GM12875 (cell line): ENCODE results near the gene HMCN1.
A peak's percentile ranks its signal among the peaks of the same experiment; 100 is the strongest.

ENCODE experiments used
- H3K4me3 ChIP-seq: one replicate; pipeline ENCODE4 v1.5.1; 2011; ENCODE audit warnings: low read depth, low read length, control low read depth
- TF ChIP-seq, protein P1 (sequence below): IDR thresholded peaks from 2 replicates; pipeline ENCODE4 v1.5.1; 2011; ENCODE audit warnings: low read depth, mild to moderate bottlenecking, control low read depth, inconsistent platforms, low read length, moderate library complexity, borderline replicate concordance; ENCODE audit not compliant: insufficient read depth

HMCN1 gene

DNA sequence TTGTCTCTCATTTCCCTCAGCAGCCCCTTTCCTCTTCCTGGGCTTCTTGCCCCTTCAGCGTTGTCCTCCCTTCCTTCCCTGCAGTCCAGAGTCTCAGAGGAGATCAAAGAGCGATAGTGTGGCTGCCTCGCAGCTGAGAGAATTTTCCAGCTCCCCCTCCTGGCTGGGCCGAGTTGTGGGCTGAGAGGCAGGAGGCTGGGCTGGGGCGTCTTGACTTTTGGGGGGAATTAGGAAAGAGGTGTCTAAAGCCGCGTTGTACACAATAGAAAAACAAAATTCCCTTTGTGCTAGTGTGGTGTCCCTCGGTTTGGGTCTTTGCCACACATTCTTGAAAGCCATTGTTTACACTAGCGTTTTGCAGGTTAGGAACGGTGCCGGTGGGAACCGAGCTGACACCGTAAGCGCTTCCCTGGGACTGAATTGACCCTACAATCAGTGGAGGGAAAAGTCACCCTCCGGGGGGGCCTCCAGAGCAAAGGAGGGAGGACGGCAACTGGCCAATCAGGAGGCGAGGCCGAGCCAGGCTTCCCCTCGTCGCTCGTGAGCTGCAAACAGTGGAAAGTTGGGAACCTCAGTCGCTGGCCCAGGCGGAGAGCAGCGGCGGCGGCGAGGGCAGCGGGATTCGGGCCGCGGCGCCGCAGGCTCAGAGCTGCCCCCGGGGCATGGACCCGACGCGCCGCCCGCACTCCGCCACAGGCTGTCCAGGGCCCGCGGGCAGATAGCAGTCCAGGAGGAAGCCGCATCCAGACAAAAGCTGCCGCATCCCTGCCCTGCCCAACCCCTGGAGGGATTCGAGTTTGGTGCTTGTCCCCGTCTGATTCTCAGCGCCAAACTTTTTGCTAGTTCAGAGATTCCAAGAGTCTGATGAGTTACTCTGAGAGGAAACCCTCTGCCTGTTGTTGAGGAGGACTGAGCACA lies at the start of gene HMCN1:
Gene HMCN1, plus strand, starts transcription at position 574 of the 918 bp plus-strand sequence. CDS start 389 bp downstream, outside the sequence.
- H3K4me3 ChIP-seq: no peak within 1 kb of the TSS
- TF ChIP-seq, protein P1, sequence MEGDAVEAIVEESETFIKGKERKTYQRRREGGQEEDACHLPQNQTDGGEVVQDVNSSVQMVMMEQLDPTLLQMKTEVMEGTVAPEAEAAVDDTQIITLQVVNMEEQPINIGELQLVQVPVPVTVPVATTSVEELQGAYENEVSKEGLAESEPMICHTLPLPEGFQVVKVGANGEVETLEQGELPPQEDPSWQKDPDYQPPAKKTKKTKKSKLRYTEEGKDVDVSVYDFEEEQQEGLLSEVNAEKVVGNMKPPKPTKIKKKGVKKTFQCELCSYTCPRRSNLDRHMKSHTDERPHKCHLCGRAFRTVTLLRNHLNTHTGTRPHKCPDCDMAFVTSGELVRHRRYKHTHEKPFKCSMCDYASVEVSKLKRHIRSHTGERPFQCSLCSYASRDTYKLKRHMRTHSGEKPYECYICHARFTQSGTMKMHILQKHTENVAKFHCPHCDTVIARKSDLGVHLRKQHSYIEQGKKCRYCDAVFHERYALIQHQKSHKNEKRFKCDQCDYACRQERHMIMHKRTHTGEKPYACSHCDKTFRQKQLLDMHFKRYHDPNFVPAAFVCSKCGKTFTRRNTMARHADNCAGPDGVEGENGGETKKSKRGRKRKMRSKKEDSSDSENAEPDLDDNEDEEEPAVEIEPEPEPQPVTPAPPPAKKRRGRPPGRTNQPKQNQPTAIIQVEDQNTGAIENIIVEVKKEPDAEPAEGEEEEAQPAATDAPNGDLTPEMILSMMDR: peak; percentile 24; the same call in 1 of the 2 replicates

DNA sequence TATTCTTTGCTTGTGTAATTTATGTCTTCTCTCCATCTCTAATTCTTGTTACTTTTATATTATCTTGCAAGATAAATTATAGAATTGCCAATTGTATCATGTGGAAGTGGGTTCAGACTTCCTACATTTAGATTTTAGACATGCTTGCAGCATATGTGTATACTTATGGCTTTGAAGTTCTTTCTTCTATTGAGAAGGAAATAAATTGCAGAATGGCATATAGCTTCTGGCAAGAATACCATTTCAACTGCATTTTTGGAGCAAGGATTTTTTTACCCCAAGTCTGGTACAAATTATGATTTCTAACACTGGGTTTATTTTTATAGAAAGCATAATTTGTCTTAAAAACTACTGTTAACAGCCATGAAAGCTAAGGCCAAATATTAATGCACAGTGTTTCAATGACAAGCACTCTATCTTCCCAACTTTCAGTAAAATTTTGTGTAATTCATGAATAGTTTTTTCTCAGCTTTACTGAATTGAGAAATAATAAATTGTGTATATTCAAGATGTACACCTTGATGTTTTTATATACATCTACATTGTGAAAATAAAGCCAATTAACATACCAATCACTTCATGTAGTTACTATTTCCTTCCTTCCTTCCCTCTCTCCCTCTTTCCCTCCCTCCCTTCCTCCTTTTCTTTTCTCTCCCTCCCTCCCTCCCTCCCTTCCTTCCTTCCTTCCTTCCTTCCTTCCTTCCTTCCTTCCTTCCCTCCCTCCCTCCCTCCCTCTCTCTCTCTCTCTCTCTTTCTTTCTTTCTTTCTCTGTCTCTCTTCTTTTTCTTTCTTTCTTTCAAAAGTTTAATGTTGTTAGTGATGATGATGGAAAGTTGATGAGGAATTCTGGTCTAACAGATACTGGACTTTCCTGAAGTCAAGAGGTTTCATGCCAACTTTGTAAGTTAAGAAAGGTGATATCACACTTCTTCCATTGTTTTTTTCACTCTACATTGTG lies 47.1 kb upstream of the HMCN1 start:
- no peak overlapping the region for H3K4me3 ChIP-seq
- TF ChIP-seq, protein P1: no peak

DNA sequence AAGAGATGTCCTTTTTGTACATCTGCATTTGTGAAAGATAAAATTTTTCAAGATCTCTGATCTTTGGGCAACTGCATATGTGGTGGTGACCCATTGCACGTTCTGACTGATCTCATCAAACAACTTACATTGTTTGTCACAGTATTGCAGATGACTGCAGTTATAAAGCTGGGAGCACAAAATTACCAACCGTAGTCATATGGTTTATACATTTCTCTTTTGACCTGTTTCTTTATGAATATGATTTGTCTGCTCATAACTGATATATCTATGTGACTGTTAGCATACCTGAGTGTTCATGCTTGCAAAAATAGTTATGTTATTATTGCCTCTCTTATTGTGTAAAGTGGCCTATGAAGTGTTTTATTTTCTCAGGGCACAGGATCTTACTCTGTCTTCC lies 43.7 kb upstream of the HMCN1 start:
- no peak overlapping the region for H3K4me3 ChIP-seq
- TF ChIP-seq, protein P1: no peak

DNA sequence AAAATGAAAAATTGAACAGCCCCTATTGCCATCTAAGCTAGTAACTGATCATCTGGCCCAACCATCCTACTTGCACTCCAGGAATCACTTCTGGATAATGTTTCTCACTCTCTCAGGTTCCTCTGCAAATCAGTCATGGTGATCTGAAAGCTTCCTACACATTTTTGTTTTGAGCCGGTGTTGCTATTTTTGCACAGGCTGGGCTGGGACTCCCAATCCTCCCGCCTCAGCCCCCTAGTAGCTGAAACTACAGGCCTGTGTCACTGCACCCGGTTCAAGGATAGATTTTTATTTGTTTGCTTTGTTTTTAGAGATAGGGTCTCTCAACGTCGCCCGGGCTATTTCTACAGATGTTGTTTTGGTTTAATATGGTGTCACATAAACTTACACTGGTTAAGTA lies 40.5 kb upstream of the HMCN1 start:
- H3K4me3 ChIP-seq: no peak overlapping the region
- TF ChIP-seq, protein P1: no peak

DNA sequence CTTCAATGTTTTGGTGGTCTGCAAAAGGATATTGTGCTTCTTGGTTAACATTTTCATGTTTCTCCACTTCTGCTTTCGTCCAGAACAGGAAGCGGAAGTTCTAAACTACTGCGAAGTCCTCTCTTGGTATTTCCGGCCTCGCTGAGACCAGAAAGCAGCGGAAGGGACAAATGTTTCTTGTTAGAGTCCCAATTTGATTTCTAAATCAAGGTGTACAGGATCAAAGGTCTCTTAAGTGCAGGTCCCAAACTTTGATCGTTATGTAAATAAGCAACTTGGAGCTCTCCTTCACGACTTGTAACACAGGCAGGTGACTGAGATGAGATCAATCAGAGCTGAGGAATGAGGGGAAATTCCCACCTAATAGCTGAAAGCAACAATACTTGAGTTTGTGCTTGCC lies 40.1 kb upstream of the HMCN1 start:
- TF ChIP-seq, protein P1: no peak
- no peak overlapping the region for H3K4me3 ChIP-seq

DNA sequence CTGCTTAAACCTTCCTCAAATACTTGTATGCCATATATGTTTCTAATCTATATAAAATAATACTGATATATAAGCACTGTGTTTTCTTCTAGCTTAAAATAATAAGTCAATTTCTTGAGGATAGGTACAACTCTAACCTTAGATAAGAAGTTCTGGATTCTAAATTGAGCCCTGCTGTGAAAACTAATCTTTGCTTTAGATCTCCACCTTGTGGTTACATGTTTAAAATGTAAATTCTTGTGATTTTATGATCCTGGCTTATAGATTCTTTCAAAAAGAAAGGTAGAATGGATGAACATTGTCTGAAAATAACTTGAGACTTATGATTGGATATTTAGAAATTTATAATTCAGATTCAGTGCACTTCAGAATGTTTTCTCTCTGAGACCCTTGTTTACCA lies 38.9 kb upstream of the HMCN1 start:
- TF ChIP-seq, protein P1: no peak
- no peak overlapping the region for H3K4me3 ChIP-seq
